Endothelial cell of umbilical vein (primary cell): Measurements from ENCODE around the gene UBE2S.

Experiments
- CTCF ChIP-seq, 2 donors: IDR thresholded peaks; 1 replicate in 1 of 2; 2 replicates in 1 of 2; pipeline ENCODE4 v1.5.1; 2011; ENCODE audit warnings: low read length in 2 of 2, mild to moderate bottlenecking in 2 of 2, moderate library complexity in 2 of 2, control low read depth in 1 of 2, inconsistent platforms in 1 of 2, low read depth in 1 of 2; ENCODE audit not compliant: insufficient read depth in 1 of 2; ENCODE audit errors: extremely low read depth in 1 of 2
- EZH2 ChIP-seq: IDR thresholded peaks from 2 replicates; pipeline ENCODE4 v1.6.1; 2012; ENCODE audit warnings: borderline replicate concordance, low read depth, mild to moderate bottlenecking, moderate library complexity, low read length, inconsistent platforms; ENCODE audit not compliant: severe bottlenecking
- POLR2A ChIP-seq: IDR thresholded peaks from 2 replicates; pipeline ENCODE4 v1.6.1; 2012; ENCODE audit warnings: low read depth, mild to moderate bottlenecking, control low read depth, low read length

- TF ChIP-seq CTCF (IDR thresholded peaks at IDR 0.05; ENCODE audit: extremely low read depth in 1 of 2, insufficient read depth in 1 of 2, low read depth in 1 of 2, low read length in 2 of 2) (no peak), EZH2 (no peak), POLR2A (no peak)
Observed at GRCh38 chr19:55365245-55365644, 42.3 kb downstream of the UBE2S start.
